ENCODE measurements around the gene NIN.

The NIN gene, protein sequence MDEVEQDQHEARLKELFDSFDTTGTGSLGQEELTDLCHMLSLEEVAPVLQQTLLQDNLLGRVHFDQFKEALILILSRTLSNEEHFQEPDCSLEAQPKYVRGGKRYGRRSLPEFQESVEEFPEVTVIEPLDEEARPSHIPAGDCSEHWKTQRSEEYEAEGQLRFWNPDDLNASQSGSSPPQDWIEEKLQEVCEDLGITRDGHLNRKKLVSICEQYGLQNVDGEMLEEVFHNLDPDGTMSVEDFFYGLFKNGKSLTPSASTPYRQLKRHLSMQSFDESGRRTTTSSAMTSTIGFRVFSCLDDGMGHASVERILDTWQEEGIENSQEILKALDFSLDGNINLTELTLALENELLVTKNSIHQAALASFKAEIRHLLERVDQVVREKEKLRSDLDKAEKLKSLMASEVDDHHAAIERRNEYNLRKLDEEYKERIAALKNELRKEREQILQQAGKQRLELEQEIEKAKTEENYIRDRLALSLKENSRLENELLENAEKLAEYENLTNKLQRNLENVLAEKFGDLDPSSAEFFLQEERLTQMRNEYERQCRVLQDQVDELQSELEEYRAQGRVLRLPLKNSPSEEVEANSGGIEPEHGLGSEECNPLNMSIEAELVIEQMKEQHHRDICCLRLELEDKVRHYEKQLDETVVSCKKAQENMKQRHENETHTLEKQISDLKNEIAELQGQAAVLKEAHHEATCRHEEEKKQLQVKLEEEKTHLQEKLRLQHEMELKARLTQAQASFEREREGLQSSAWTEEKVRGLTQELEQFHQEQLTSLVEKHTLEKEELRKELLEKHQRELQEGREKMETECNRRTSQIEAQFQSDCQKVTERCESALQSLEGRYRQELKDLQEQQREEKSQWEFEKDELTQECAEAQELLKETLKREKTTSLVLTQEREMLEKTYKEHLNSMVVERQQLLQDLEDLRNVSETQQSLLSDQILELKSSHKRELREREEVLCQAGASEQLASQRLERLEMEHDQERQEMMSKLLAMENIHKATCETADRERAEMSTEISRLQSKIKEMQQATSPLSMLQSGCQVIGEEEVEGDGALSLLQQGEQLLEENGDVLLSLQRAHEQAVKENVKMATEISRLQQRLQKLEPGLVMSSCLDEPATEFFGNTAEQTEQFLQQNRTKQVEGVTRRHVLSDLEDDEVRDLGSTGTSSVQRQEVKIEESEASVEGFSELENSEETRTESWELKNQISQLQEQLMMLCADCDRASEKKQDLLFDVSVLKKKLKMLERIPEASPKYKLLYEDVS (N-terminal part only)

DNA sequence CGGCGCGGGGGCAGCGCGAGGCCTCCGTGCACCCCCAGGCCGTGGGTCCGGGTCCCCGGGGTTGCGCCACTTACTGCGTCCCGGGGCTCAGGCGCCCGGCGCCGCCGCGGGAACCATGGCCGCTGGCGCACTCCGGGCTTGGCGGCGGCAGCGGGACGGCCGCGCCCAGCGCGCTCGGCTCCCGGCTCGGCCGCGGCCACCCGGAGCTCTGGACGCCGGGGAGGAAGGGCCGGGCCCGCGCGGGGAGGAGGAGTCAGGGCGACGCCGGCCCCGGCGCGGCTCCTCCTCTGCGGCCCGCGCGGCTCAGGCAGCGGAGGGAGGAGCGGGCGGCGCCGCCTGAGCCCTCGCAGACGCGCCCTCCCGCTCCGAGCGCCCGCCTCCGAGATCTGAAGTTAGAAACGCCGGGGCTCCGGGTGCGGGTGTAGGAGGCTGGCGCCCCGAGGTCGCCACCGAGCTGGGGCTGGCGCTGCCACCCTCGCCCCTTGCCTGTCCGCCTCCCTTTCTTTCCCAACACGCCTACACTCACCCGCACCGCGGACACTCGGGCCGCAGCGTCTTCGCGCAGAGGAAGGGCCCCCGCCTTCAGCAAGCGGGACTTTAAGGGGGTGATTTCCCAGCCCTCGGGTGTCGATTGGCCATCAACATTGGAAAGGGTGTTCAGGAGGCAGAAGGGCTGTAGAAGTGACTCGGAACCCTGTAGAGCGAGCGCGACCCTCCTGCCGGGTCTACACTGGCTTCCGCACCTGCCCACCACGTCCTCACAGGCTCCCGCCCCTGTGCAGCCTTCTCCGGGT, at the start of gene NIN:
Gene NIN (minus strand): TSS at position 231 of the 794 bp plus-strand sequence. CDS start 9,106 bp downstream, outside the sequence.
- DNase-seq (ENCODE audit: low read depth in 3 of 3), result peak; percentile 43 to 68 (median 53)

DNA sequence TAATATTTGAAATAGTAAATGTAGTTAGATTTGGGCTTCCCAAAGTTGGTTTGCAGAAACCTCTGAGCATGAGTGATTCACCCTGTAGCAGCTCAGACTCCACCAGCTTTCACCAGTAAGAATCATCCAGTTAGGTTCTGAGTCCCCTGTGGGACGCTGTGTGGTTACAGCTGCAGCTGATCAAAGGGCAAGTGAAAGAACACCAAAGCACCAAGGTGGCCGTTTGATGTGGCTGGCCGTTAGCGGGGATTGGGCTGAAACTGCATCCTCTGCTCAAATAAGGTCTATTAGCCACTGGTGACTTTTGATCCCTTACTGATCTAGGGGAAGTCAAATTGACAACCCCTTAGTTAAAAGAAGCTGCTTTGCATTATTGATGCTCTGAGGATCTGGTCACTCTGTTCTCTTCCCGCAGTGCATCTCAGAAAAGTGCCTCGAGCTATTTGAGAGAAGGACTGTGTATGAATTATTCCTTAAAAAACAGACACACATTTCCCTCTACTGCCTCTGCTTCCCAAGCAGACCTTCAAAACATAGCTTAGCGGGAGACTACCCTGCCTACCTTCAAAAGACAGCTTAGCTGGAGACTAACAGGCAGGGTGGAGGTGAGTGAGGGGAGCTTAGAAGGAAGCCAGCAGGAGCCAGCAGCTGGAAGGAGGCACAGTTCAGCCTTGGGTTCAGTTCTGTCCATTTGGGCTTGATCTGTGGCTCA, 44.6 kb upstream of the NIN start:
- peak; percentile 22 to 62 (median 40) for DNase-seq (ENCODE audit: low read depth in 3 of 3)

DNA sequence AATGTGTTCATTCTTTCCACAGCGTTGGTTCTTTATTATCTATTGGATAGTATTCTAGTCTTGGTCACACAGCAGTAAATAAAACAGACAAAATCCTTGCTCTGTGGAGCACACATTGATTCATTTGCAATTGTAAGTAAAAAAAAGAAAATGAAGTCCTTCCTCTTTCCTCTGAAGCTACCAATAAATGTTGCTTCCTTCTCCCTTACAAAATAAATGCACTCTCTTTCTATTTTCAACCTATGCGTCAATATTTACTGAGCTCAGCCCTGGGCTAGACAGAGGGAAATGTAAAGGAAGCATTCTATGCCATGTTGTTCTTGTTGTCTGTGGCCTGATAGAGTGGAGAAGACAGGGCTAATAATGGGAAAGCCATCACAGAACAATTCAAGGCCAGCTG, 43.8 kb upstream of the NIN start:
- no peak for DNase-seq (ENCODE audit: low read depth in 3 of 3)

DNA sequence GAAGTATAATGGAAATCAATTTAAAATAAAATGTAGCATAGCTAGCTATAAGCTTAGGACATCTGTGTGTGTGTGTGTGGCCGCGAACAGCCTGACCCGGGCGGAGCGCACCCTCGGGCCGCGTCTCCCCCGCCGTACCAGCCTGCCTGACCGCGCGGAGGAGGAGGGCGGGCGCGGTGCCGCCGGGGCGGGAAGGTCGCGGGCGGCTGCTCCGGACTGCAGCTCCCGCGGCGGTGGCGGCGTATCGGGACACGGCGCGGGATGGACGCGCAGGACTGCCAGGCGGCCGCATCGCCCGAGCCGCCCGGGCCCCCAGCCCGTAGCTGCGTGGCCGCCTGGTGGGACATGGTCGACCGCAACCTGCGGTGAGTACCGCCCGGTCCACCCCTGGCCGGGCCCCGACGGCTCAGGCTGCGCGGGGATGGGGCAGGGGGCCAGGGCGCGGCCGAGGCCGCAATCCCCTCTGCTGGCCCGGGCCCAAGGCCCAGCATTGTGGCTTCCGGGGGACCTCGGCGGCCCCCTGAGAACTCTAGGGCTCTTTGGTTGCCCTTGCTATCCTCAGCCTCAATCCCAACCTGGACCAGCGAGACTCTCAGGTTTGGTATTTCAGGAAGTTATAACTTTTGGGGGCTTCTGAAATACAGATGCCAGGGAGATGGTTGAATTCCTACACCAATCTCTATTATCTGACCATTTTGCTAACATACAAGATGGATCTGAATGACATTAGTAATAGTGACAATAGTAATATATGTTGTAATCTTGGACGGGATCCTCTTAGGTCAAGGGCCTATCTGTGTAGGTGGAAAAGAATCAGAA, 41.2 kb upstream of the NIN start, which contains the start of gene ABHD12B:
Gene ABHD12B (plus strand): TSS at position 140 of the 819 bp plus-strand sequence. CDS start 122 bp downstream, at position 262.
- no peak for DNase-seq (ENCODE audit: low read depth in 3 of 3)

DNA sequence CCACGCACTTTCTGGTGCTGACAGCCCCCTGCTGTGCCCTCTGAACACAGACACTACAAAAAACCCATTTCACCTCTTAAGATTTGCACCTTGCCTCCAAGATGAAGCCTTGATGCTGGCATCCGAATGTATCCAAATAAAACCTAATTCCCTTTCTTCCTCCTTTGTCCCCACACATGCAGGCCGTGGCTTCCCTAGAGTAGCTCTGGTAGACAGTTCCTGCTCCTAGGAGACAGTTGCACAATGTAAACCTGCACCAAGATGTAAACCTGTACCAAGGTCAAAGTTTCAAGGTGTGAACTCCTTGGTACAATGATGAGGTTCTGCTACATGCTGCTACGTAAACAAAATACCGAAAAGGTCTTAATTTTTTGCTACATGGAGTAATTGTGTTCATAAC, 40.3 kb upstream of the NIN start:
- no peak for DNase-seq (ENCODE audit: low read depth in 3 of 3)

DNA sequence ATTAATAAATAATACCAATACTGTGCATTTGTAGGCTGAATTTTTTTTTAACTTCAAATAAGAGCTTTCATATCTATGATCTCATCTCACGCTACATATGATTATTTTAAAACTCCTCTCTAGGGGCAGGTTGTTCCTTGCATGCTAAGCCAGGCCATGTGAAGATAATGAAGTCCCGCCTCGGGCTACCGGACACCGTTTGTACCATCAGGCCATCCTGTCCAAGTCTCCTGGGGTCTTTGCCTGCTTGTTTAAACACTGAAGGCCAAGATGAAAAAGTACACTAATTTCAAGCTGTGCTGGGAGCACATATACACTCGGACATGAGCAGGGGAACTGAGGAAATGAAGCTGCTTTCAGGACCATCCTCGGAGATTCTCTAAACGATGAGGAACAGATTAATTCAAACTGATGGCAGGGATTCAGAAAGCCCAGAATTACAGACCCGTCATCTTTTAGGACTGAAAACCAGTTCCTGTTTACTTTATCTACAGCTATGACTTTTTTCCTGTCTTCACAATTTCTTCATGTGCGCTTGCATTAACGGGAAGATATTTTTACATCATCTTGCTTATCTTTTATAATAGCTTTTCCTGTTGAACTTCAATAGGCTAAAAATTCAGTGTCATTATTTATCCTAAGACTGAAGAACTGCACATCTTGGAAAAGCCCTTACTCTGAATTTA, 34.6 kb upstream of the NIN start:
- DNase-seq (ENCODE audit: low read depth in 3 of 3), result no peak

DNA sequence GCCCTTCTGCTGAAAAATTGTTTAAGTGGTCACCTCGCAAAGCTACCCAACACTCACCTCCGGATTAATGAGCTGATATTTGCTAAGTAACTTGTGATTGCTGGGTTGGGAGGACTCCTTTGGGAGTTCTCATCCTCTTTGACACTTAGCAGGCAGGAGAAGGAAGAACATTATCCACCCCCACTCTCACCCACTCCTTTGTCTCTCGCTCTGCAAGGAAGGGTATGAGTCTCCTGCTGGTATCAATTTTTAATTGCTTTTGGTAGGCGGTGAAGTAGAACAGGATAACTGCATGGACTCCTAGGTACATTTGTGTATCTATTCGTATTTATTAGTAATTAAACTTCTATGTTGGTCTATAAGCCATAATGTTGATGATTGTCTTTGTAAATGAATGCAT, 34.0 kb upstream of the NIN start:
- DNase-seq (ENCODE audit: low read depth in 3 of 3), result no peak

DNA sequence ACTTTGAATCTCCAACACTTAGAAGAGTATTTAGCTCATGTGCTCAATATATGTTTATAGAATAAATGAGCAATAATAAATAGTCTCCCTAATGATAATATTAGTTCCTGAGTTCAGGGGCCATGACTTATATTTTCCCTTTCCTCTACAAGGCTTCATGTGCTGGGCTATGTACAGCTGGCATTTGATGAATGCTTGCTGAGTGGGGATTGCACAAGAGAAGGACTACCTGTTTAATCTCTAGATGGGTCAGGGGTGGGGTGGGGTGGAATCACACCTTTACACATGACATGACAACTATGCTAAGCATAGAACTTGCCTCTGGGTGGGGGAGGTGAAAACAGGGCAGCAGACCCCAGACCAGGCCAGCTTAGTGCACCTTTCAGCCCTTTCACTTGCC, 33.3 kb upstream of the NIN start:
- DNase-seq (ENCODE audit: low read depth in 3 of 3), result no peak

DNA sequence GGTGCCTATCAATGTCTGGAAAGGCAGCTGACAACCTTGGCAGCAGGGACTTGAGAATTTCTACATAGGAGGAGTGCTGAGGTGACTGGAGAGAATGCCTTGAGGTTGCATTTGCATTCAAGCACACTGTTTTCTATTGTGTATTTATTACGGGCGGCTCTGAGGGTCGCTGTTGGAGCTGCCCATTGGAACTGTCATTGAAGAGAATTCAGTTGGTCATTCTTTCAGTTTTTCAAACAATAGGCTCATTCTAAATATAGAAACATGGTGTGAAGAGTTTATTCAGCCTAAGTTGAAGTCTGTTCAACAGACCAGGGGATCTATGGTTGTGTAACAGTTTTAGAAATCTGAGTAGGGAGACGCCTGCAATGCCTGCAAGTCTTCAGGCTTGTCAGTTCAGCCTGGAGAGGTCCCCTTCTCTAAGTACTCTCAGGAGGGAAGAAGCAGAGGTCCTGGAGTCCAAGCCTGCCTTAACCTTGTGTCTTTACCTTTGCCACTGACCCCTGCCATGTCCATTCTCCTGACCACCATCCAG, 31.1 kb upstream of the NIN start:
- DNase-seq (ENCODE audit: low read depth in 3 of 3), result no peak

DNA sequence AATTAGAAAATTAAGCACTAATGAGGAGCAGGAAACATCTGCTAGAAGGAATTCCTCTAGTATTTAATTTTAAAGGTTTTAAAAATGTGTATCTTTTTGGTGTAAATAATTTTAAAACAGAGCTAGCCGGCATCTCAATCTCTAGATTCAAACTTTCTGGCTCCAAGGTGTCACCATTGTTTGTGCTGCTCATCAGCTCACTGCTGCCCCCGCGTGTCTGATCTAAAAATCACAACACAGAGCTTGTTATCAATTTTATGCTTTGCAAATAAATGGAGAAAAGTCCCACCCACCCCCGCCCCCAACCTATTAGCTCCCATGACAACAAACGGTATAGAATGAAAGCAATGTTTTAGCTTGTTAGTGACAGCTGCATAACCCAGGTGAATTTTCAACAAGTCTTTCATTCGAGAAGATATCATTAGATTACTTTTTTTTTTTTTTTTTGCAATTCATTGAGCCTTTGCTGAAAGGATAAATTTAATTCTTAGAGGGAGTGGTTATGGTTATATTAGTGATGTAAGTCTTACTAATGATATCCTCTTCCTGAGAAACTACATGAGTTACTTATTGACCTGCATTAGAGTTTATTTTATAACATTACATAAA, 29.6 kb upstream of the NIN start:
- DNase-seq (ENCODE audit: low read depth in 3 of 3), result peak; percentile 72 to 86 (median 84)

DNA sequence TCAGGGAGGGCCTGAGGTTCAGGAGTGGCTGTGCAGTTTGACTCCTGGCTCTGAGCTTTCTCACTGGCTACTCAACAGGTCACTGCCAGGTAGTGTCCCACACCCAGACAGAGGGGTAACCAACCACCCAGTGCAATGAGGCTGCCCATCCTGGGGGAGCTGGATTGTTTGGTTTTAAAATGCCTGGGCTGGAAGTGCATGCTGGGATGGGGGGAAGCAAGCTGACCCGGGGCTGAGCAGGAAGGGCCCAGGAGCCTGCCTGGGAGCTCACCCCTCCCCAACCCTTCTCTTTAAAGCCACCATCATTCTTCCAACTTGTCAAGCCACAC, 28.3 kb upstream of the NIN start:
- DNase-seq (ENCODE audit: low read depth in 3 of 3), result no peak

DNA sequence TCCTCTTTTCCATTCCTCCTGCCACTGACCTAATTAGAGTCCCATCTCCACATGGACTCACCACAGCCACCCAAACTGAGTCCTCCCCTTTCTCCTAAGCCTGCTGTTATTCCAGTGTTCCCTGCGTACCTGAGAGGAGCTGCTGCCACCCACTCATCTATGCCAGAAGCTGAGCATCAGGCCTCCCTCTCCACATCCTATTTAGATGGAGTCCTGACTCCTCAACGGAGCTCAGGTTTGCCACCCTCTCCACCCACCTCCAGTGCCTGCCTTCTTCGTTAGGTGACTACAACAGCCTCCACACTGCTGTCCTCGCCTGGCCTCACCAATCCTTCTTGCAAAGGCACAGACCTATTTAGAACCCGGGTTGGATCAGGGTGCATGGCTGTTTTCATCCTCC, 25.7 kb upstream of the NIN start:
- DNase-seq (ENCODE audit: low read depth in 3 of 3), result no peak

DNA sequence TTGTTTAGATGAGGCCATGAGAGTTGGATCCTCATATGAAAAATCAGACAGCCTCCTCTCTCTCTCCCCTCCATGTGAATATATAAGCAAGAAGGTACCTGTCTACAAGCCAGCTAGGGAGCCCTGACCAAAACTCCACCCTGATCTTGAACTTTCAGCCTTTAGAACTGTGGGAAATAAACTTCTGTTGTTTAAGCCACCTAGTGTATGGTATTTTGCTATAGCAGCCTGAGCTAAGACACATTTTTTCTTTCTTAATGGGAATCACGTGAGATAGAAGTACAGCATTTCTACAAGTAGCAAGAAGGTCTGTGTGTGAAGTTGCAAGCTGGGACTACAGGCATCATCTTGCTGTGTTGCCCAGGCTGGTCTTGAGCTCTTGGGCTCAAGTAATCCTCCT, 24.6 kb upstream of the NIN start:
- no peak for DNase-seq (ENCODE audit: low read depth in 3 of 3)

DNA sequence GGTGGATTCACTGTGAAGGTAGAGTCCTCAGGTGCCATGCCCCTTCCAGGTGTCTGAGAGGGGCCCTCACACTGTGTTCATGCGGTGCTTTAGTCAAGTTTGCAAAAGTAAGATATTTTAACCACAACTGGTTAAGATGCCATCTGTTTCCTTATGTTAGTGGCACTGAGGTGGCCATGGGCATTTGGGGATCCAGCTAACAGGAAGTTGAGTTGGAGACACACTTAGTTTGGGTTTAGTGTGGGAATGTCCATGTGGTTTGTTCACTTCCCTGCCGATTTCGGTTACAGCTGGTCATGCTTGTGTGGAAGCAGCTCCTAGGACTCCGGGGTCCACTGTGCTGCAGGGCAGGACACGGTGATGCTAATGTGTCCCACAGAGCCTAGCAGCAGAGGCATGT, 23.6 kb upstream of the NIN start:
- no peak for DNase-seq (ENCODE audit: low read depth in 3 of 3)

DNA sequence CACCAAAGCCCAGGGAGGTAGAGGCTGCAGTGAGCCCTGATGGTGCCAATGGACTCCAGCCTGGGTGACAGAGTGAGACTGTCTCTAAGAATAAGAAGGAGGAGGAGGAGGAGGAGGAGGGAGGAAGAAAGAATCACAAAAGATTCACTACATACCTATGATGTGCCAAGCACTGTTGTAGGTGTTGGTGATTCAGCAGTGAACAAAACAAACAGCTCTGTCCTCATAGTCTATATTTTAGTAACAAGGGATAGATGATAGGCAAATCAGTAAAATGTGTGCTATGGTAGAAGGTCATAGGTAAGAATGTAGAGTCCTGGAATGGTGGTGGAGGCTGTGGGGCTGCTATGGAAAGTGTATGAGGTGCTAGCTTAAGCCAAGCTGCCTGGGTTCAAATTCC, 22.9 kb upstream of the NIN start:
- DNase-seq (ENCODE audit: low read depth in 3 of 3), result no peak

DNA sequence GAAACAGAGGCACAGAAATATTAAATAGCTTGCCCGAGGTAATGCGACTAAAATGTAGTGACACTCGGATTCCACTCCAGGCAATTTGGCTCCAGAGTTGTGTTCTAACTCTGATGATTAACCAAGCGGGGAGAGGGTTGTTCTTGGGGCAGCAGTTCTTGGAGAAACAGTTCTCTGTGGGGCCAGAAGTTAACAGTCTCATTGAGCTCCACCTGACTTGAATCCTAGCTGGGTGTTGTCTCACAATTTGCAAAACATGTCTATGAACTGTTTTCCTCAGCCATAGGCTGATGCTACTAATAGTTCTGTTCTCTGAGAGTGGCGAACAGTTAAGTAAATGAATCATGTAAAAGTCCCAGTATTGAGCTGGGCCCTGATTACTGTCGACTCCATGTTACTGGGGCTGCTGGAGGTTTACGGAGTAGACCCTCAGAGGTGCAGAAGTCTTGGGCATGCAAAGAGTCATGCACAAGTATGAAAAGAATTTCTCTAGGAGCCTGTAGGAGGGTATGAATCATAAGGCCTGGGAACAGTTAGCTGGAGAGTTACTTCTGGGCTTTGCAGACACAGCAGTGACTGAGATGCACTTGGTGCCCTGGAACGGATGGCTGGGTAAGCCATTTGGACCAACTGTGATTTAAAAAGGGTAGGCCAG, 15.4 kb upstream of the NIN start:
- no peak for DNase-seq (ENCODE audit: low read depth in 3 of 3)

DNA sequence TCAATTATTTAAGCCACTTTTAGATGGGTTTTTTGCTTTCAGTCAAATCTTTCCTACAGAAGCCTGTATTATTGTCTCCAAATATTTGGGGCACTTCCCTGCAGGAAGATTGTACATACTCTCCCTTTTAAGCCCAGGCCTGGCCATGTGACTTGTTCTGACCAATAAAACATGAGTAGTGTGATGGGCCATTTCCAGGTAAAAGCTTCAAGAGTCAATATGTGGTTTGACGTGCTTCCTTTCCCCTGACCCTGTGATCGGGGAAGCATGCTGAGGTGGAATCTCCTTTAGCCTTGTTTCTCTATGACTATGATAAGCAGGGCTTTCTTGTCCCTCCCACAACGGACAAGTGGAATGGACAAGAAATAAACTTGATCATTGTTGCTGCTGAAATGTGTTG, 14.2 kb upstream of the NIN start:
- no peak for DNase-seq (ENCODE audit: low read depth in 3 of 3)

DNA sequence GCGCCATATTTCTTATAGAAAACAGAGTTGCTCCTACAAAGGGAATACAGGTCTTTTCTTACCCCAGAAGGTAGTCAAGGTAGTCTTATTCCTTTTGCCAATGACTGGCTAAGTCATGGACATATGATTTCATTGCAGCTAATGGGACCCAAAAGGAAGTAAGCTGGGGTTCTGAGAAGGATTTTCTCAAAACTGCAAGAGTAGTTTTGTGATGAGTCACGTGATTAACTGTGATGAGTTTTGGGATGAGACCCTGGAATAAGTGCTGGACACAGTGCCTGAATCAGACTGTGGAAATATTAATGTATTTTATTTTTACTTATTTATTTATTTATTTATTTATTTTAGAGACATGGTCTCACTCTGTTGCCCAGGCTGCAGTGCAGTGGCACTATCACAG, 13.4 kb upstream of the NIN start:
- DNase-seq (ENCODE audit: low read depth in 3 of 3), result no peak
